H9 (cell line): Measurements from ENCODE around the gene NRXN2. TPM values are rescaled to one million over a fixed set of nuclear protein-coding genes. Genes with fewer than 3 reads are reported as not detected.

Experiments
- DNase-seq: peaks from one replicate; pipeline ENCODE4 v3.0.0-alpha.2; 2017
- H2AFZ ChIP-seq: one replicate; pipeline ENCODE4 v1.6.1; 2013; ENCODE audit warnings: mild to moderate bottlenecking, low read length, control low read depth, moderate library complexity
- H2AK5ac ChIP-seq: 2 replicates; pipeline ENCODE4 v1.6.1; 2013; ENCODE audit warnings: low read length, control low read depth, mixed read lengths; ENCODE audit not compliant: insufficient read length
- H2BK120ac ChIP-seq: one replicate; pipeline ENCODE4 v1.6.1; 2013; ENCODE audit warnings: low read depth, mild to moderate bottlenecking, low read length, control low read depth, inconsistent platforms; ENCODE audit not compliant: poor library complexity, severe bottlenecking
- H2BK12ac ChIP-seq: 2 replicates; pipeline ENCODE4 v1.6.1; 2013; ENCODE audit warnings: low read length, control low read depth, mixed read lengths, low read depth; ENCODE audit not compliant: insufficient read length
- H2BK15ac ChIP-seq: 2 replicates; pipeline ENCODE4 v1.6.1; 2013; ENCODE audit warnings: low read depth, low read length, control low read depth
- H2BK20ac ChIP-seq: one replicate; pipeline ENCODE4 v1.6.1; 2013; ENCODE audit warnings: low read depth, mild to moderate bottlenecking, low read length, control low read depth, inconsistent platforms; ENCODE audit not compliant: poor library complexity, severe bottlenecking
- H2BK5ac ChIP-seq: 2 replicates; pipeline ENCODE4 v1.6.1; 2013; ENCODE audit warnings: low read length, control low read depth, mixed read lengths; ENCODE audit not compliant: insufficient read length
- H3K14ac ChIP-seq: 2 replicates; pipeline ENCODE4 v1.6.1; 2013; ENCODE audit warnings: low read length, control low read depth; ENCODE audit not compliant: insufficient read depth
- H3K18ac ChIP-seq: 2 replicates; pipeline ENCODE4 v1.6.1; 2013; ENCODE audit warnings: low read depth, mild to moderate bottlenecking, mixed read lengths, low read length, control low read depth; ENCODE audit not compliant: insufficient read length
- H3K23ac ChIP-seq: 2 replicates; pipeline ENCODE4 v1.6.1; 2013; ENCODE audit warnings: low read length, control low read depth, mixed read lengths, low read depth; ENCODE audit not compliant: insufficient read length
- H3K23me2 ChIP-seq: 2 replicates; pipeline ENCODE4 v1.6.1; 2013; ENCODE audit warnings: low read depth, mild to moderate bottlenecking, mixed read lengths, low read length, control low read depth; ENCODE audit not compliant: insufficient read length, poor library complexity, severe bottlenecking
- H3K27ac ChIP-seq: 2 replicates; pipeline ENCODE4 v1.5.1; 2013; ENCODE audit warnings: low read length, control low read depth, mixed read lengths, low read depth; ENCODE audit not compliant: insufficient read length
- H3K27me3 ChIP-seq: 2 replicates; pipeline ENCODE4 v1.6.1; 2013; ENCODE audit warnings: low read length, control low read depth, inconsistent platforms; ENCODE audit not compliant: insufficient read depth
- H3K4ac ChIP-seq: 2 replicates; pipeline ENCODE4 v1.6.1; 2013; ENCODE audit warnings: low read depth, mild to moderate bottlenecking, control low read depth, inconsistent platforms, low read length, moderate library complexity
- H3K4me1 ChIP-seq: 2 replicates; pipeline ENCODE4 v1.6.1; 2013; ENCODE audit warnings: low read length, control low read depth, inconsistent platforms; ENCODE audit not compliant: insufficient read depth
- H3K4me2 ChIP-seq: 2 replicates; pipeline ENCODE4 v1.6.1; 2013; ENCODE audit warnings: low read length, control low read depth, mixed read lengths; ENCODE audit not compliant: insufficient read length, insufficient read depth
- H3K56ac ChIP-seq: 2 replicates; pipeline ENCODE4 v1.6.1; 2013; ENCODE audit warnings: low read depth, mild to moderate bottlenecking, mixed read lengths, low read length, control low read depth; ENCODE audit not compliant: insufficient read length
- H3K79me1 ChIP-seq: 2 replicates; pipeline ENCODE4 v1.6.1; 2013; ENCODE audit warnings: low read depth, mild to moderate bottlenecking, moderate library complexity, low read length, control low read depth, inconsistent platforms; ENCODE audit not compliant: insufficient read depth, poor library complexity, severe bottlenecking
- H3K79me2 ChIP-seq: 2 replicates; pipeline ENCODE4 v1.6.1; 2013; ENCODE audit warnings: low read length, control low read depth, inconsistent platforms; ENCODE audit not compliant: insufficient read depth
- H3K9ac ChIP-seq: 2 replicates; pipeline ENCODE4 v1.6.1; 2013; ENCODE audit warnings: low read length, control low read depth, mixed read lengths; ENCODE audit not compliant: insufficient read length; ENCODE audit errors: extremely low read depth
- H3K9me3 ChIP-seq: one replicate; pipeline ENCODE4 v1.6.1; 2013; ENCODE audit warnings: low read depth, low read length, inconsistent platforms; ENCODE audit not compliant: control insufficient read depth
- H3T11ph ChIP-seq: one replicate; pipeline ENCODE4 v1.6.1; 2013; ENCODE audit warnings: mild to moderate bottlenecking, low read length, control low read depth, inconsistent platforms
- H4K20me1 ChIP-seq: one replicate; pipeline ENCODE4 v1.6.1; 2013; ENCODE audit not compliant: control insufficient read depth, insufficient read length, insufficient read depth
- H4K5ac ChIP-seq: 2 replicates; pipeline ENCODE4 v1.6.1; 2013; ENCODE audit warnings: low read depth, mild to moderate bottlenecking, mixed read lengths, low read length, control low read depth; ENCODE audit not compliant: insufficient read length
- H4K8ac ChIP-seq: replicated peaks from 2 replicates; pipeline ENCODE4 v1.6.1; 2013; ENCODE audit warnings: low read length, control low read depth, mixed read lengths, low read depth; ENCODE audit not compliant: insufficient read length
- H4K91ac ChIP-seq: 2 replicates; pipeline ENCODE4 v1.6.1; 2013; ENCODE audit warnings: low read depth, mild to moderate bottlenecking, moderate library complexity, mixed read lengths, low read length, control low read depth; ENCODE audit not compliant: insufficient read length
- H3K27ac Mint-ChIP-seq, 3 experiments: 2 replicates in 2 of 3; 3 replicates in 1 of 3; pipeline ENCODE4 v1.8.0; 2020 to 2021; ENCODE audit warnings: mixed read lengths in 3 of 3, mild to moderate bottlenecking in 1 of 3, moderate library complexity in 1 of 3
- H3K27me3 Mint-ChIP-seq: 2 replicates; pipeline ENCODE4 v1.8.0; 2021; ENCODE audit warnings: low read depth, mild to moderate bottlenecking, moderate library complexity, mixed read lengths
- H3K36me3 Mint-ChIP-seq, 3 experiments: 2 replicates in 2 of 3; 3 replicates in 1 of 3; pipeline ENCODE4 v1.8.0; 2020 to 2021; ENCODE audit warnings: low read depth in 3 of 3, mixed read lengths in 3 of 3; ENCODE audit not compliant: insufficient read depth in 1 of 3
- H3K4me1 Mint-ChIP-seq, 2 experiments: 2 replicates each; pipeline ENCODE4 v1.8.0; 2020; ENCODE audit warnings: mixed read lengths in 2 of 2
- H3K4me3 Mint-ChIP-seq, 2 experiments: 2 replicates in 1 of 2; 3 replicates in 1 of 2; pipeline ENCODE4 v1.8.0; 2020 to 2021; ENCODE audit warnings: mild to moderate bottlenecking in 2 of 2, mixed read lengths in 2 of 2, moderate library complexity in 1 of 2
- H3K9me3 Mint-ChIP-seq, 2 experiments: 2 replicates in 1 of 2; 3 replicates in 1 of 2; pipeline ENCODE4 v1.8.0; 2020; ENCODE audit warnings: mild to moderate bottlenecking in 2 of 2, mixed read lengths in 2 of 2, moderate library complexity in 1 of 2
- CTCF ChIP-seq: fragments of 200-600 bp; sonication (generic); conservative IDR thresholded peaks from 3 replicates; pipeline ENCODE4 v1.8.0; 2021; ENCODE audit warnings: antibody characterized with exemption, mild to moderate bottlenecking
- WGBS: extraction: QIAGEN DNeasy Blood & Tissue Kit; methylation state at CpG from one replicate; pipeline ENCODE4 v1.1.7; 2013; ENCODE audit warnings: missing lambda C conversion rate, low lambda C conversion rate, mixed read lengths; ENCODE audit not compliant: insufficient read length; ENCODE audit errors: extremely low coverage; 5-methylcytosine and 5-hydroxymethylcytosine counted together
- total RNA-seq: library from RNA; stranded (reverse); gene quantifications from 2 replicates; pipeline ENCODE4 v1.2.1, GENCODE V29; 2021

Gene NRXN2
- total RNA-seq, 1 experiment from 2014 or later, result 3.9 TPM

GRCh38 chr11:64739871-64740270 lies 16.9 kb upstream of the NRXN2 start:
- Histone ChIP-seq H3K9ac (no peak overlapping the region), H2AFZ (no peak overlapping the region), H2BK15ac (no peak overlapping the region), H2AK5ac (no peak overlapping the region), H3K4me1 (no peaks in the 10 kb centered on the region; the same call in 1 of the 2 replicates), H4K20me1 (no peaks in the 10 kb centered on the region), H3K79me1 (no peaks in the 10 kb centered on the region), H3K56ac (no peak overlapping the region), H2BK5ac (no peak overlapping the region), H3K27me3 (peaks cover 1% of the 10 kb centered on the region; the same call in 1 of the 2 replicates), H3K4me2 (no peak overlapping the region), H4K8ac (no peak overlapping the region), H4K5ac (no peak overlapping the region), H3K14ac (no peak overlapping the region), H2BK120ac (no peak overlapping the region), H3K9me3 (no peaks in the 10 kb centered on the region), H2BK20ac (no peak overlapping the region), H3K23ac (no peak overlapping the region), H3K79me2 (no peaks in the 10 kb centered on the region), H3K4ac (no peak overlapping the region), H3K27ac (no peak overlapping the region), H3T11ph (no peak overlapping the region), H4K91ac (no peak overlapping the region), H2BK12ac (no peak overlapping the region), H3K18ac (no peak overlapping the region), H3K23me2 (peaks cover 32% of the 10 kb centered on the region)
- Mint-ChIP-seq H3K9me3 (no peaks in the 10 kb centered on the region), H3K36me3 (peaks cover 0 to 17% (median 3%) of the 10 kb centered on the region in 3 experiments; a peak in 4 of 7 replicates), H3K4me3 (no peak overlapping the region), H3K27me3 (peaks cover 49% of the 10 kb centered on the region), H3K4me1 (peaks cover 40 to 42% of the 10 kb centered on the region in 2 experiments), H3K27ac (peak overlapping the region in 1 of 3 experiments; percentile 72; a peak in 1 of 7 replicates)
- TF ChIP-seq CTCF, result no peak
- WGBS, result no CpG with 5 or more reads among the region's 12 CpGs
- no peak for DNase-seq
